Neutrophil (primary cell): Measurements from ENCODE around the gene RORC.

ENCODE experiments used
- H3K27ac ChIP-seq: fragments of 200-600 bp; sonication (generic); 2 replicates; pipeline ENCODE4 v1.5.1; 2016; ENCODE audit warnings: mild to moderate bottlenecking, moderate library complexity
- H3K27me3 ChIP-seq: fragments of 200-600 bp; sonication (generic); 2 replicates; pipeline ENCODE4 v1.6.0; 2016; ENCODE audit warnings: mild to moderate bottlenecking
- H3K36me3 ChIP-seq: fragments of 200-600 bp; sonication (generic); 2 replicates; pipeline ENCODE4 v1.5.1; 2017
- H3K4me1 ChIP-seq, 2 experiments: fragments of 200-600 bp in 1 of 2; sonication (generic) in 1 of 2; 1 replicate in 1 of 2; 2 replicates in 1 of 2; pipeline versions ENCODE4 v1.5.1 to v1.6.1; 2013 to 2016; ENCODE audit warnings: low read depth in 1 of 2, low read length in 1 of 2, mild to moderate bottlenecking in 1 of 2, moderate library complexity in 1 of 2; ENCODE audit not compliant: control insufficient read depth in 1 of 2, insufficient read depth in 1 of 2
- H3K4me3 ChIP-seq, 2 experiments: fragments of 200-600 bp in 1 of 2; sonication (generic) in 1 of 2; 1 replicate in 1 of 2; 2 replicates in 1 of 2; pipeline ENCODE4 v1.5.1; 2013 to 2016; ENCODE audit warnings: low read depth in 1 of 2, low read length in 1 of 2, mild to moderate bottlenecking in 1 of 2, moderate library complexity in 1 of 2
- H3K9me3 ChIP-seq: fragments of 200-600 bp; sonication (generic); 2 replicates; pipeline ENCODE4 v1.5.1; 2016
- CTCF ChIP-seq: fragments of 200-600 bp; sonication (generic); IDR thresholded peaks from 2 replicates; pipeline ENCODE4 v1.5.1; 2016; ENCODE audit warnings: antibody characterized with exemption

Gene RORC

GRCh38 chr1:151819227-151819835, 12.3 kb downstream of the RORC start:
- H3K27ac ChIP-seq = no peak overlapping the region

GRCh38 chr1:151817353-151817730, 14.3 kb downstream of the RORC start:
- Histone ChIP-seq H3K36me3 (no peaks in the 10 kb centered on the region), H3K27me3 (peaks cover 15% of the 10 kb centered on the region), H3K27ac (no peak overlapping the region), H3K4me3 (no peak overlapping the region), H3K4me1 (peaks cover 0 to 5% of the 10 kb centered on the region in 2 experiments), H3K9me3 (no peaks in the 10 kb centered on the region)
- TF ChIP-seq CTCF = no peak

More at GRCh38 chr1:151819227-151819835, 12.3 kb downstream of the RORC start:
- Histone ChIP-seq H3K9me3 (no peaks in the 10 kb centered on the region), H3K36me3 (no peaks in the 10 kb centered on the region), H3K4me1 (peaks cover 0 to 5% of the 10 kb centered on the region in 2 experiments), H3K4me3 (no peak overlapping the region), H3K27me3 (peaks cover 20% of the 10 kb centered on the region)
- TF ChIP-seq CTCF = no peak

DNA sequence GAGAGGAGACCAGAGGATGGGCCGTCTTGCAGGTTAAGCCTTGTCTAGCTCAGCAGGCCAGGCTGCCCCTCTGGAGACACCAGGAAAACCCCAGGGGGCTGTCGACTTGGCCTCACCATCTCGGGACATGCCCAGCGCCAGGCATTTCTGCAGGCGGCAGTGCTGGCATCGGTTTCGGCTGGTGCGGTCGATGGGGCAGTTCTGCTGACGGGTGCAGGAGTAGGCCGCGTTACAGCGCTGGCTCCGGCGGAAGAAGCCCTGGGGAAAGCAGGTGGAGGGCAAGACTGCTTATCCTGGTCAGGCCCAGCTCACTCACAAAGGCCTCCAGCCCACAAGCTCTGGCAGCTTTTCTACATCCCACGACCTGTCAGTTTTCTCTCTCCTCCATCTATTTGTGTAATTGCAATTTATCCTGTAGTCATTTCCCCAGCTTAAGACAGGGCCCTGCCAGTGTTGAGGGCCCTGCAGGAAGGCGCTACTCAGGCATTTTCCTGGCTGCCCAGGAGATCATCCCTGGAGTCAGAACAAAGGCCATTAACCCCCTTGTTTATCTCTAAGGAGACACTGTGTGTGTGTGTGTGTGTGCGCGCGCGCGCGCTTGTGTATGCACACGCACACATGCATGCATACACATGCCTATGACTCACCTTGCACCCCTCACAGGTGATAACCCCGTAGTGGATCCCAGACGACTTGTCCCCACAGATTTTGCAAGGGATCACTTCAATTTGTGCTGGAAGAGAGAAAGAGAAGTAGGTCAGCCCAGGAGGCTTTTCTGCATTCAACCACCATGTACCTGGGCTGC, 14.9 kb downstream of the RORC start:
- H3K4me3 ChIP-seq = no peak overlapping the region
- no peak overlapping the region for H3K27ac ChIP-seq
- no peaks in the 10 kb centered on the region for H3K9me3 ChIP-seq
- peaks cover 11% of the 10 kb centered on the region for H3K27me3 ChIP-seq
- H3K36me3 ChIP-seq = no peaks in the 10 kb centered on the region
- no peak for TF ChIP-seq CTCF
- peaks cover 0 to 5% of the 10 kb centered on the region in 2 experiments for H3K4me1 ChIP-seq

DNA sequence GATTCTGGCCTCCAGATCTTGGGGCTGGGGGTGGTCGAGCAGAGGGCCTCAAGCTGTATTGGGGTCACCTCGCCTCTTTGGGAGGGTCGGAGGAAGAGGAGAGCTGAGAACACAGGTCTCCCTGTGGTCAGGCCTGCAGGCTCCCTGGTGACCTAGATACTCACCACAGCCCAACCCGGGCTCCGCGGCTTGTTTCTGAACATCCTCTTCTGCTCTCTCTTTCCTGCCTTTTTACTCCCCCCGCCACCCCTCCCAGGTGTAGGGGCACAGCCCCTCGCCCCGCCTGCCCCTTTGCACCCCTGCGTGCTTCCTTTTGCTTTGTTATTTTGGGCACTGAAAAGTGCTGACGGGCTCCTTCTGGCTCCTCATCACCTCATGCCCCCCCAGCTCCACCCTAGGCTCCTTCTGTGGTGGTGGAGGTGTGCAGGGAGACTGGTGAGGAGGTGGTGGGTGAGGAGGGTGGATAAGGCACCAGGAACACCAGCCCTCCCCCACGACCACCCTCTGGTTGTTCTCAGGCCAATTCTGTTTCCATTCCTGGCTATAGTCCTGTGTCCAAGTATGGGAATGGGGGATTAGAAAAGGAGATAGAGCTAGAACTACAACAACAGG, 15.8 kb downstream of the RORC start:
- H3K4me3 ChIP-seq = no peak overlapping the region
- no peak overlapping the region for H3K27ac ChIP-seq
- H3K27me3 ChIP-seq = peaks cover 11% of the 10 kb centered on the region
- peaks cover 0 to 5% of the 10 kb centered on the region in 2 experiments for H3K4me1 ChIP-seq
- no peaks in the 10 kb centered on the region for H3K9me3 ChIP-seq
- H3K36me3 ChIP-seq = no peaks in the 10 kb centered on the region
- no peak for TF ChIP-seq CTCF

- no peak overlapping the region for H3K27ac ChIP-seq
- TF ChIP-seq CTCF = no peak
- H3K4me3 ChIP-seq = no peak overlapping the region
- peaks cover 0 to 5% of the 10 kb centered on the region in 2 experiments for H3K4me1 ChIP-seq
- peaks cover 11% of the 10 kb centered on the region for H3K27me3 ChIP-seq
- H3K36me3 ChIP-seq = no peaks in the 10 kb centered on the region
- no peaks in the 10 kb centered on the region for H3K9me3 ChIP-seq
Observed at GRCh38 chr1:151814971-151815545, 16.5 kb downstream of the RORC start.
